Fibroblast of lung (primary cell): ENCODE data around the gene SMLR1.

Experiments used
- EZH2 ChIP-seq: IDR thresholded peaks from 2 replicates; pipeline ENCODE4 v1.5.1; 2012; ENCODE audit warnings: low read length, control low read depth, mild to moderate bottlenecking; ENCODE audit errors: missing control alignments
- TF ChIP-seq, protein P1 (sequence below), 2 donors: IDR thresholded peaks in 1 of 2; conservative IDR thresholded peaks in 1 of 2; 1 replicate in 1 of 2; 2 replicates in 1 of 2; pipeline ENCODE4 v1.5.1; 2011 to 2012; ENCODE audit warnings: low read length in 2 of 2, control low read depth in 1 of 2, inconsistent platforms in 1 of 2, low read depth in 1 of 2, mild to moderate bottlenecking in 1 of 2

- TF ChIP-seq, protein P1, sequence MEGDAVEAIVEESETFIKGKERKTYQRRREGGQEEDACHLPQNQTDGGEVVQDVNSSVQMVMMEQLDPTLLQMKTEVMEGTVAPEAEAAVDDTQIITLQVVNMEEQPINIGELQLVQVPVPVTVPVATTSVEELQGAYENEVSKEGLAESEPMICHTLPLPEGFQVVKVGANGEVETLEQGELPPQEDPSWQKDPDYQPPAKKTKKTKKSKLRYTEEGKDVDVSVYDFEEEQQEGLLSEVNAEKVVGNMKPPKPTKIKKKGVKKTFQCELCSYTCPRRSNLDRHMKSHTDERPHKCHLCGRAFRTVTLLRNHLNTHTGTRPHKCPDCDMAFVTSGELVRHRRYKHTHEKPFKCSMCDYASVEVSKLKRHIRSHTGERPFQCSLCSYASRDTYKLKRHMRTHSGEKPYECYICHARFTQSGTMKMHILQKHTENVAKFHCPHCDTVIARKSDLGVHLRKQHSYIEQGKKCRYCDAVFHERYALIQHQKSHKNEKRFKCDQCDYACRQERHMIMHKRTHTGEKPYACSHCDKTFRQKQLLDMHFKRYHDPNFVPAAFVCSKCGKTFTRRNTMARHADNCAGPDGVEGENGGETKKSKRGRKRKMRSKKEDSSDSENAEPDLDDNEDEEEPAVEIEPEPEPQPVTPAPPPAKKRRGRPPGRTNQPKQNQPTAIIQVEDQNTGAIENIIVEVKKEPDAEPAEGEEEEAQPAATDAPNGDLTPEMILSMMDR (conservative IDR thresholded peaks at IDR 0.05 in 1 of 2, IDR thresholded peaks at IDR 0.05 in 1 of 2; ENCODE audit: low read depth in 1 of 2, low read length in 2 of 2): no peak
- TF ChIP-seq EZH2: no peak
These were observed 38.3 kb upstream of the SMLR1 start for GRCh38 chr6:130788954-130789353.
